ENCODE measurements around the gene DNMT3A. TPM values are rescaled to one million over a fixed set of nuclear protein-coding genes. Genes with fewer than 3 reads are reported as not detected.

DNMT3A gene
- total RNA-seq, 1 donor from 2014 or later, result 18.6 TPM

GRCh38 chr2:25375371-25375988 lies 33.8 kb upstream of the DNMT3A start:
- intact Hi-C loops (cut with DNase I), result loop anchor here (5.0 to 10.0 kb wide), 2 partner anchors 63 to 149 kb away; no protein-coding TSS in a partner anchor
- DNase-seq (ENCODE audit: missing footprints) (peak; percentile 47), ATAC-seq (no peak)

GRCh38 chr2:25374827-25375226 lies 33.1 kb upstream of the DNMT3A start:
- intact Hi-C loops (cut with DNase I), result loop anchor here (5.0 to 10.0 kb wide), 2 partner anchors 63 to 150 kb away; no protein-coding TSS in a partner anchor
- ATAC-seq (no peak), DNase-seq (ENCODE audit: missing footprints) (no peak)

DNA sequence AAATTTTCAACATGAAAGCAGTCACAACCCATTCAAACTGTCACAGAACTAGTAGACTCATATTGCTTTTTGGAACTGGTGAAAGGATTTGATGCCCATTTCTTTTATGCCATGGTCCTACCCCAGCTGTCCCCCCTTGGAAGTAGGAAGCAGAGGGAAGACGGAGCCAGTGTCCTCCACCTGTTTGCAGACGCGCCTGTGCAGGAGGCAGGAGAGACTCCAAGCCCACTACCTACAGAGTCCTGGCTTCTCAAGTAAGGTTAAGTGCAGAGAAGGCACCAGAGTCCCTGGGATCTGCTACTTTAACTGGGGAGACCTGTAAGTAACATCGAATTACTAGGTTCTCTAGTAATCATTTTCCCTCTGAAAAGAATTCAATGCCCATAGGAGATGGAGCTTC lies 32.7 kb upstream of the DNMT3A start:
- no peak for ATAC-seq
- peak; percentile 54 for DNase-seq (ENCODE audit: missing footprints)
- intact Hi-C loops (cut with DNase I), result loop anchor here (10.0 kb wide), 1 partner anchor 150 kb away; no protein-coding TSS in a partner anchor

DNA sequence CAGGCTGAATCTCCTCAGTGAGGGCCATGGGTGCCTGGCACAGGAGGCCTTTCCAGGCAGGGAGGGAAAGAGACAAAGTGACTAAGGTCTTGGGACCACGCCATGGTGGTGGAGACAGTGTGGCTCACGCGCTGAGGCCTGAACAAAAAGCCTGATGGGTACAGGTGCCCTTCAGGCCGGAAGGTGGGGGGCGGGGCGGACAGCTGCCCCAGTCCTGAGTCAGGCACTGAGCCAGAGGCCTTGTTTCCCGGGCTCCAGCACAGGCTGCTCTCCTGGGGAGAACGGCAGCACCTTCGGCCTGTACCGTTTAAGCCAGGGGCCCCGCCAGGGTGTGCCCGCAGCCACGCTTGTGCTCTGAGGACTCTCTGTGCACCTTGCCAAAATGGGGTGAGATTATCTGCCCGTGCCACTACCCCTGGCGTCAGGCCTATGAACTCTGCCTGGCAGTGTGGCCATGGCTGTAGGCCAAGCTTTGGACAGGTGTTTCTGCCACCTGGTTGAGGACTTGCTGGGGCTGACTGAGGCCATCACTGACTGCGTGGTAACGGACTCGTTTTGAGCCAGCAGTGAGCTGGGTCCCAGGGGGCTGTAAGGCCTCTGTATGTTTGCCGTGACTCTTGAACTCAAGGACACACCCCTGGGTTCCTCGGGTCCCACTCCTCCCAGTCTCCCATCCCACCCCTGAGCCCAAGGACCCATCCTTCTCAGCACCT lies 31.7 kb upstream of the DNMT3A start:
- DNase-seq (ENCODE audit: missing footprints) (peak; percentile 56), ATAC-seq (peak; percentile 23)
- intact Hi-C loops (cut with DNase I), result loop anchor here (10.0 kb wide), 1 partner anchor 151 kb away; no protein-coding TSS in a partner anchor

- DNase-seq (ENCODE audit: missing footprints), result peak; percentile 22
- ATAC-seq, result no peak
- intact Hi-C loops (cut with DNase I), result loop anchor here (10.0 kb wide), 1 partner anchor 152 kb away; no protein-coding TSS in a partner anchor
Measured at GRCh38 chr2:25372405-25373268, 30.9 kb upstream of the DNMT3A start.

- ATAC-seq, result no peak
- intact Hi-C loops (cut with DNase I), result loop anchor here (10.0 kb wide), 1 partner anchor 153 kb away; no protein-coding TSS in a partner anchor
- peak; percentile 27 for DNase-seq (ENCODE audit: missing footprints)
Measured at GRCh38 chr2:25371253-25372241, 29.8 kb upstream of the DNMT3A start.

GRCh38 chr2:25369876-25370275 lies 28.2 kb upstream of the DNMT3A start:
- no peak for DNase-seq (ENCODE audit: missing footprints)
- ATAC-seq, result no peak
- intact Hi-C loops (cut with DNase I), result loop anchor here (10.0 kb wide), 1 partner anchor 155 kb away; no protein-coding TSS in a partner anchor

DNA sequence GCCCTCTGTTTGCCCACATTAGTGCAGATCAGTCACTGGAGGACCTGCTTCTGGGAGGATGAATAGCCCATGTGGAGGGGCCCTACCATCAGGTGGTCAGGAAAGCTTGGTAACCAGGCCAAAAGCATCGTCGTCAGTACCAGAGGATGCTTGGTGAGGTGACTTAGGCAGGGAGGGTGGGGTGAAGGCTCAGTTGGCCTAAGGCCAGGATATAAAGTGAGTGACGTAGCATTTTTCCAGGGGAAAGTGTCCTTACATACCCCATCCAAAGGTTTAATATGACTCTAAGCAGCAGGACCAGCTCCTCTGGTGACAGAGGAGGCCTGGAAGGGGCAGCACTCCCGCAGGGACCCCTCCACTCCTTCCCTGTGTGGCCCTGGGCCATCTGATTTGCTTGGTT lies 27.7 kb upstream of the DNMT3A start:
- ATAC-seq (no peak), DNase-seq (ENCODE audit: missing footprints) (no peak)
- intact Hi-C loops (cut with DNase I), result no loop called here

DNA sequence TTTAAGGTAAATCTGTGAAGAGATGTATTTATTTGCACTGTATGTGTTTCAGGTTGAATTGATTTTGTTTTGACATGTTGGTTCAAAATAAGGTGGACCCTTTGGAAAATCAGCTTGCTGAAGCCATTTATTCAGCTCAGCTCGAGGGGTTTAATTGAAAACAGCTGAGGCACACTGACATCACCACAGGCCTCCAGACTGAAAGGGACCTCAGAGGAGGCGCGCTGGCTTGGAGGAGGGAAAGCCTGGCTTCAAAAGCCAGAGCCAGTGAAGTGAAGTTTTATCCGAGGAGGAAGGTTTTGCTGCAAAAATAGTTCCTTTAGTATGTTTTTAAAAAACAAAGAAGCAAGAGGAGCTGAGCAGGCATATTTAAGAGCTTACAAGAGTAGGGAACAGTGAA lies 26.9 kb upstream of the DNMT3A start:
- no peak for DNase-seq (ENCODE audit: missing footprints)
- intact Hi-C loops (cut with DNase I), result no loop called here
- ATAC-seq, result no peak

DNA sequence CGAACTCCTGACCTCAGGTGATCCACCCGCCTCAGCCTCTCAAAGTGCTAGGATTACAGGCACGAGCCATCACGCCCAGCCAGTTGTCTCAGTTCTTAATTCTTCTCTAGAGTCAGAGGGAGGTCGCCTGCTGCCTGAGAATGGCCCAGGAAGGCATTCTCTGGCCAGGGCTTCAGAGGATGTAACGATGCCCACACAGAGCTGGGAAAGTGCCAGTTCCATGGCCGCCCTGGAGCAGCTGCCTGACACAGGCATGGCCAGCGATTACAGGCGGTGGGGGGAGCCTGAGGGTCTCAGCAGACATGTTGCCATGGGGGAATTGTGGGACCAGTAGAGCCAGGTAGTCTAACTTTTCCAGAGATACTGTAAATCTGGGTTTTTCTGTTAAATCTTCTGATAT lies 25.6 kb upstream of the DNMT3A start:
- DNase-seq (ENCODE audit: missing footprints) (peak; percentile 28), ATAC-seq (no peak)
- intact Hi-C loops (cut with DNase I), result no loop called here

- intact Hi-C loops (cut with DNase I), result no loop called here
- ATAC-seq (no peak), DNase-seq (ENCODE audit: missing footprints) (peak; percentile 30)
Measured at GRCh38 chr2:25366629-25367028, 24.9 kb upstream of the DNMT3A start.

GRCh38 chr2:25365241-25365640 lies 23.5 kb upstream of the DNMT3A start:
- DNase-seq (ENCODE audit: missing footprints), result no peak
- intact Hi-C loops (cut with DNase I), result no loop called here

GRCh38 chr2:25363733-25364132 lies 22.0 kb upstream of the DNMT3A start:
- ATAC-seq (no peak), DNase-seq (ENCODE audit: missing footprints) (peak; percentile 18)
- intact Hi-C loops (cut with DNase I), result loop anchor here (2.0 kb wide), 1 partner anchor 13 kb away; no protein-coding TSS in a partner anchor

More at GRCh38 chr2:25365241-25365640, 23.5 kb upstream of the DNMT3A start:
- no peak for ATAC-seq

DNA sequence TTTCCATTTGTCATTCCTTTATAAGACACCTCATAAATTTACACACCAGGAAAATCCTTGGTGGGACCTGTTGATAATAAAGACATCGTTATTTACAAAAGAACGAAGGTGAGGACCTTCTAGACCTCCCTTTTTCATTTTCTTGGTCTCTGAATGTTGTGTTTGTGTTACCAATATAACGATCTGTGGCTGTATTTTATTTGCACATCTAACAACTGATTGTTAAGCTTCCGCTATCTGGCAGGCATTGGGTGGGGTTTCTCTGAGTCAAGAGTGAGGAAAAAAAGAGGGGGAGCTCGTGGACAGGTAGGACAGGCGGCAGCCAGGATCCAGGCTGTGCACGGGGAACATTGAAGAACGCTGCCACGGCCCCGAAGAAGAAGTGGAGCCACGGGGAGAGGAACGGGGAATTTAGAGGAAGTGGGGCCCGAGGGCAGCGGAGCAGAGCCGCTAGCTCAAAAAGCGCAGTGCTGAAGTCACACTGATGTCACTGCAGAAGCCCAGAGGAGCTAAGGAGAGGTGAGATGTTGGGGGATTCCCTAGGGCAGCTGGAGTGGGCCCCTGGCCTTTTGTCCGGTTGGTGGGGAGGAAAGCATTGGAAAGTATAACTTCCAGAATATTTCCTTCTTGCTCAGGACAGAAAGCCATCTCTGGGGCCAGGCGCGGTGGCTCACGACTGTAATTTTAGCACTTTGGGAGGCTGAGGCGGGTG lies 20.9 kb upstream of the DNMT3A start:
- intact Hi-C loops (cut with DNase I), result loop anchor here (2.0 kb wide), 1 partner anchor 14 kb away; no protein-coding TSS in a partner anchor
- ATAC-seq (peak; percentile 61), DNase-seq (ENCODE audit: missing footprints) (peak; percentile 85)

DNA sequence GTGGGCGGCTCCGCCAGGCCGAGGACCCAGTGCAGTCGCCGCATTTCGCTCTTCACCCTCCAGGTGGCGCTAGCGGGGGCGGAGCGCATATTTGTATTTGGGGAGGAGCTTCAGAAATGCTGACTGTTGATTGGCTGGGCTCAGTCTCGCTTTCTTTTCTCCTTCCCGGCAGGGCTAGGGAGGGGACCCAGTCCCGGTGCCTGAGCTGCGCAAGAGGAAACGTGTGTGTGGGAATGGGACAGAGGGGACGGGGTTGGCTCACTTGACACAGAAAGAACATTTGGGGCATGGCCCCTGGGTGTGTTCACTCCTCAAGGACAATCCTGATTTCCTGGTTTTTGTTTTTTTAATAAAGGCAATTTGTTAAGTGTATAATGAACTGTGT lies 20.3 kb upstream of the DNMT3A start:
- intact Hi-C loops (cut with DNase I), result loop anchor here (2.0 kb wide), 1 partner anchor 15 kb away; no protein-coding TSS in a partner anchor
- ATAC-seq, result peak; percentile 98
- DNase-seq (ENCODE audit: missing footprints), result peak; percentile 96

DNA sequence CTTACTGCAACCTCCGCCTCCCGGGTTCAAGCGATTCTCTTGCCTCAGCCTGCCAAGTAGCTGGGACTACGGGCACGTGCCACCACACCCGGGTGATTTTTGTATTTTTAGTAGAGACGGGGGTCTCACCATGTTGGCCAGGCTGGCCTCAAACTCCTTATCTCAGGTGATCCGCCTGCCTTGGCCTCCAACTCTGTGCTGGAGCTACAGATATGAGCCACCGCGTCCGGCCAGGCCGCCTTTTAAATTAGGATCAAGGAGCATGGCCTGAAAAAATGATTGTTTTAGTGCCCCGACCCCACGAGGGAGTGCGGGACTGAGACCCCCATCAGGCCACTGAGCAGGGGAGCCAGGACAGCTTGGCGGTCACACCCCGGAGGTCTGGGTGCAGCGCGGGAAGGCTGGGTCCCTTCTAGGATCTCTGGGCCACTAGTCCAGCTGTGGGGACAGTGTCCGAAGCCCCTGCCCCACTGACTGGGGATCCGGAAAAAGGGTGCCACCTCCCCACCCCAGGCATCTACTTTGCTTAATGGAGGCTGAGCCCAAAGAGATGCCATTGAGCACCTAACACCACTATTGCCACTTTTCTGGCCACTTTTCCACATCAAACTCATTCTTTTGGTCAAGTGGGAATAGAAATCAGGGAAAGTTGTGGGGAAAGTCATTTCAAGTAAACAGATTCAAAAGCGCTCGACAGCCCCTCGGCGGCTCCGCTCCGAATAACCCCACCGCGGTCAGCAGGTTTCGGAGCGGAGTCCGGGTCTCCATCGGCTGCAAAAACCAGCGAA lies 19.7 kb upstream of the DNMT3A start:
- peak; percentile 70 for DNase-seq (ENCODE audit: missing footprints)
- no peak for ATAC-seq
- intact Hi-C loops (cut with DNase I), result loop anchor here (2.0 kb wide), 1 partner anchor 15 kb away; no protein-coding TSS in a partner anchor

Data from Right ventricle myocardium inferior (tissue), 1 donor.